K562 (cell line): ENCODE measurements around the gene PLAC8. TPM values are rescaled to one million over a fixed set of nuclear protein-coding genes. Genes with fewer than 3 reads are reported as not detected.
A peak's percentile ranks its signal among the peaks of the same experiment; 100 is the strongest.

Source experiments
- ATAC-seq: fragments of 200-7000 bp; cut with Tn5 transposase; 3 replicates; pipeline ENCODE4 v1.9.1; 2020; ENCODE audit warnings: moderate library complexity
- BruUV-seq: library from RNA; stranded (reverse); fragments of 400-500 nt; replicated peaks from 2 replicates; lab custom pipeline; 2021; lab: Mats Ljungman, UMichigan
- CTCF ChIA-PET: fragments of 300-600 bp; formaldehyde crosslinking; extraction: SDS; loops from one replicate; lab custom pipeline; 2021; ENCODE audit warnings: low intra/inter-chr PET ratio; lab: Yijun Ruan, JAX
- POLR2A ChIA-PET: fragments of 300-600, 350-650 bp; sonication (Branson Sonifier 250); formaldehyde crosslinking; extraction: SDS; loops from one replicate; lab custom pipeline; 2021; ENCODE audit warnings: antibody characterized with exemption, inconsistent platforms; lab: Yijun Ruan, JAX
- DNase-seq, 4 experiments: peaks; one replicate each; pipeline versions ENCODE4 v3.0.0 to v3.0.0-alpha.2; 2011 to 2018; ENCODE audit warnings: low spot score in 3 of 4, mixed read lengths in 3 of 4; ENCODE audit errors: extremely low read depth in 1 of 4
- FAIRE-seq: peaks from 2 replicates; lab custom pipeline; 2011; peaks lifted over from hg19 to GRCh38; lab: Jason Lieb, UNC
- H2AFZ ChIP-seq: 2 replicates; pipeline ENCODE4 v1.6.0; 2011; ENCODE audit warnings: low read depth, low read length, control low read depth, inconsistent platforms
- H3K27ac ChIP-seq: fragments of 200-600 bp; 3 replicates; pipeline ENCODE4 v1.8.0; 2011; ENCODE audit warnings: low read depth, mild to moderate bottlenecking, control low read depth, inconsistent platforms, low read length, moderate library complexity, mixed read lengths; ENCODE audit errors: extremely low read depth
- H3K27me3 ChIP-seq, 2 experiments: fragments of 300-600 bp in 1 of 2; 2 replicates in 1 of 2; 3 replicates in 1 of 2; pipeline versions ENCODE4 v1.6.0 to v1.8.0; 2011; ENCODE audit warnings: inconsistent platforms in 2 of 2, low read length in 2 of 2, mild to moderate bottlenecking in 1 of 2, mixed read lengths in 1 of 2, moderate library complexity in 1 of 2; ENCODE audit not compliant: control insufficient read depth in 2 of 2, insufficient read depth in 2 of 2
- H3K36me3 ChIP-seq: fragments of 300-600 bp; 3 replicates; pipeline ENCODE4 v1.8.0; 2011; ENCODE audit warnings: mild to moderate bottlenecking, low read length, inconsistent platforms; ENCODE audit not compliant: control insufficient read depth, insufficient read depth
- H3K4me1 ChIP-seq, 2 experiments: fragments of 200-600 bp in 1 of 2; replicated peaks in 1 of 2; 2 replicates in 1 of 2; 3 replicates in 1 of 2; pipeline versions ENCODE4 v1.5.1 to v1.8.0; 2011; ENCODE audit warnings: inconsistent platforms in 2 of 2, low read length in 2 of 2, mild to moderate bottlenecking in 1 of 2, mixed read lengths in 1 of 2, moderate library complexity in 1 of 2; ENCODE audit not compliant: control insufficient read depth in 2 of 2, insufficient read depth in 2 of 2
- H3K4me2 ChIP-seq: 2 replicates; pipeline ENCODE4 v1.6.1; 2011; ENCODE audit warnings: low read length, control low read depth, inconsistent platforms, mixed read lengths; ENCODE audit not compliant: insufficient read depth
- H3K4me3 ChIP-seq: fragments of 200-600 bp; sonication (generic), shearing (Covaris generic); 2 replicates; pipeline ENCODE4 v1.5.1; 2016; ENCODE audit warnings: control low read depth, inconsistent platforms
- H3K79me2 ChIP-seq: fragments of 200-600 bp; 3 replicates; pipeline ENCODE4 v1.8.0; 2011; ENCODE audit warnings: low read length, inconsistent platforms; ENCODE audit not compliant: control insufficient read depth, insufficient read depth
- H3K9ac ChIP-seq, 2 experiments: 2 replicates each; pipeline versions ENCODE4 v1.6.0 to v1.6.1; 2011; ENCODE audit warnings: low read depth in 2 of 2, low read length in 2 of 2, control low read depth in 1 of 2, inconsistent platforms in 1 of 2, mild to moderate bottlenecking in 1 of 2, mixed read lengths in 1 of 2; ENCODE audit not compliant: insufficient read depth in 1 of 2
- H3K9me1 ChIP-seq: one replicate; pipeline ENCODE4 v1.6.0; 2011; ENCODE audit warnings: inconsistent platforms, mild to moderate bottlenecking, low read length, moderate library complexity; ENCODE audit not compliant: control insufficient read depth, insufficient read depth
- H3K9me3 ChIP-seq: replicated peaks from 2 replicates; pipeline ENCODE4 v1.5.1; 2011; ENCODE audit warnings: low read depth, low read length, inconsistent platforms; ENCODE audit not compliant: control insufficient read depth, insufficient read depth
- H4K20me1 ChIP-seq: replicated peaks from 2 replicates; pipeline ENCODE4 v1.6.1; 2011; ENCODE audit warnings: low read length, inconsistent platforms, mixed read lengths; ENCODE audit not compliant: control insufficient read depth, insufficient read depth
- BCLAF1 ChIP-seq, 2 experiments: fragments of 450-650 bp in 1 of 2; IDR thresholded peaks; 2 replicates each; pipeline ENCODE4 v1.6.1; 2011 to 2017; ENCODE audit warnings: low read depth in 2 of 2, antibody characterized with exemption in 1 of 2, borderline replicate concordance in 1 of 2, low read length in 1 of 2, mild to moderate bottlenecking in 1 of 2, mixed read lengths in 1 of 2; ENCODE audit not compliant: control insufficient read depth in 1 of 2
- C11orf30 ChIP-seq: fragments of 450-650 bp; IDR thresholded peaks from 2 replicates; pipeline ENCODE4 v1.6.1; 2016; ENCODE audit warnings: low read depth, mild to moderate bottlenecking
- FUS ChIP-seq: fragments of 200-400 bp; formaldehyde crosslinking; optimal IDR thresholded peaks from 2 replicates; pipeline ENCODE3; 2017; ENCODE audit warnings: low read depth, low read length
- HNRNPLL ChIP-seq: fragments of 200-400 bp; formaldehyde crosslinking; IDR thresholded peaks from 2 replicates; pipeline ENCODE4 v1.6.1; 2017; ENCODE audit warnings: low read length, low read depth, mild to moderate bottlenecking; ENCODE audit not compliant: poor library complexity, severe bottlenecking
- KHSRP ChIP-seq: fragments of 450-650 bp; IDR thresholded peaks from 2 replicates; pipeline ENCODE4 v1.6.1; 2017
- OTX1 ChIP-seq: fragments of 450-650 bp; formaldehyde crosslinking; IDR thresholded peaks from 2 replicates; pipeline ENCODE4 v1.4.0; 2022; ENCODE audit warnings: mild to moderate bottlenecking
- SMARCA4 ChIP-seq: fragments of 450-650 bp; IDR thresholded peaks from 2 replicates; pipeline ENCODE4 v1.6.1; 2016
- STAG1 ChIP-seq: sonication (generic); formaldehyde crosslinking; IDR thresholded peaks from 2 replicates; pipeline ENCODE4 v1.5.0; 2020; ENCODE audit warnings: missing genetic modification reagents, borderline replicate concordance
- ZNF174 ChIP-seq: fragments of 250-450 bp; sonication (Bioruptor Pico); IDR thresholded peaks from 2 replicates; pipeline ENCODE4 v1.4.0; 2020; ENCODE audit warnings: mild to moderate bottlenecking
- ZNF316 ChIP-seq: fragments of 450-650 bp; IDR thresholded peaks from 2 replicates; pipeline ENCODE4 v1.6.1; 2016
- ZNF449 ChIP-seq: fragments of 250-450 bp; sonication (Bioruptor Pico); IDR thresholded peaks from 2 replicates; pipeline ENCODE4 v1.8.0; 2022; ENCODE audit warnings: moderate library complexity, mild to moderate bottlenecking, inconsistent platforms
- WGBS: fragments of 100-300 bp; shearing (Covaris generic); methylation state at CpG from one replicate; pipeline ENCODE4 v1.1.6; 2016; ENCODE audit warnings: low coverage, mixed read lengths; ENCODE audit not compliant: insufficient coverage; ENCODE audit errors: missing lambda C conversion rate; 5-methylcytosine and 5-hydroxymethylcytosine counted together
- in situ Hi-C: fragments of 300-500 bp; cut with MboI; formaldehyde crosslinking; loops from 4 replicates; pipeline ENCODE4 v1.15.0; 2018; ENCODE audit warnings: inconsistent platforms, mixed read lengths
- intact Hi-C: fragments of 100-400 bp; cut with micrococcal nuclease; formaldehyde crosslinking; loops from 2 replicates; pipeline ENCODE4 v1.14.2; 2022
- polyA plus RNA-seq, 8 experiments: library from polyadenylated mRNA; depleted of rRNA in 4 of 8; stranded (reverse) in 5 of 8; unstranded in 3 of 8; fragments of >200 nt; fragmentation: Nextera tagmentation in 2 of 8; fragmentation: Illumina TruSeq in 1 of 8; extraction: Ambion mirVana in 2 of 8; extraction: Trizol in 1 of 8; gene quantifications; 2 replicates each; pipeline versions ENCODE4 v1.2.1 to v1.2.3, GENCODE V29; 2011 to 2014; ENCODE audit warnings: inconsistent platforms in 1 of 8, missing spikeins in 1 of 8
- total RNA-seq, 7 experiments: library from RNA; depleted of rRNA in 6 of 7; stranded (reverse); fragments of >200 nt in 6 of 7; fragmentation: Illumina TruSeq in 2 of 7; extraction: Trizol in 2 of 7; gene quantifications; 2 replicates each; pipeline versions ENCODE4 v1.2.1 to v1.2.3, GENCODE V29; 2011 to 2021; ENCODE audit warnings: low replicate concordance in 1 of 7

The PLAC8 gene
- total and polyA plus RNA-seq, 9 of the 15 experiments (the other 6 are each of a cell fraction or from before 2014, with no cell fraction given) = 0.27 to 0.51 TPM; not detected in 7

- no peak for TF ChIP-seq BCLAF1 (IDR thresholded peaks at IDR 0.05; ENCODE audit: borderline replicate concordance in 1 of 2, control insufficient read depth in 1 of 2, low read depth in 2 of 2, low read length in 1 of 2)
Observed at GRCh38 chr4:83104991-83105390, 9.5 kb downstream of the PLAC8 start (continued).

GRCh38 chr4:83096397-83096796 is 18.1 kb downstream of the PLAC8 start:
- BruUV-seq = no TSS peak
- FAIRE-seq = no peak
- intact Hi-C loops = no loop called here
- TF ChIP-seq C11orf30 = peak; percentile 29; the same call in 1 of the 2 replicates
- no peak for TF ChIP-seq OTX1
- no peak for TF ChIP-seq SMARCA4
- TF ChIP-seq STAG1 (CRISPR knock-in tag) = no peak
- TF ChIP-seq HNRNPLL = no peak
- TF ChIP-seq FUS = no peak
- TF ChIP-seq KHSRP = no peak
- TF ChIP-seq ZNF174 (CRISPR knock-in tag) = no peak
- TF ChIP-seq ZNF449 (CRISPR knock-in tag) = no peak
- peak; percentile 53; the same call in 1 of the 2 replicates for TF ChIP-seq ZNF316

More at GRCh38 chr4:83096397-83096796, 18.1 kb downstream of the PLAC8 start:
- Histone ChIP-seq H3K79me2 (no peaks in the 10 kb centered on the region), H3K27ac (no peak overlapping the region), H3K9me1 (no peaks in the 10 kb centered on the region), H2AFZ (no peak overlapping the region), H3K4me3 (no peak overlapping the region), H3K4me1 (no peaks in the 10 kb centered on the region), H3K36me3 (no peaks in the 10 kb centered on the region), H3K9ac (no peak overlapping the region), H4K20me1 (no peaks in the 10 kb centered on the region), H3K4me2 (no peak overlapping the region), H3K27me3 (peaks cover 6 to 8% of the 10 kb centered on the region in 2 experiments; a peak in 3 of 5 replicates), H3K9me3 (no peaks in the 10 kb centered on the region)
- no peak for ATAC-seq
- POLR2A ChIA-PET = no interaction called here
- in situ Hi-C loops = no loop called here
- CTCF ChIA-PET = interaction anchor here (0.6 kb wide), 1 partner anchor 22 kb away, joined by 4 read pairs; no protein-coding TSS in a partner anchor
- WGBS = 4% methylated on average over 2 of the region's 2 CpGs
- no peak for DNase-seq
